Kidney (tissue), 14 donors: ENCODE results near the gene DLGAP3. TPM values are rescaled to one million over a fixed set of nuclear protein-coding genes. Genes with fewer than 3 reads are reported as not detected.

Experiments
- DNase-seq, 5 donors: peaks; one replicate each; pipeline ENCODE4 v3.0.0-alpha.2; 2013 to 2020
- FAIRE-seq: peaks from 2 replicates; lab custom pipeline; 2012; peaks lifted over from hg19 to GRCh38; lab: Jason Lieb, UNC
- H3K27ac ChIP-seq, 2 donors: one replicate each; pipeline ENCODE4 v1.7.0; 2013; ENCODE audit warnings: low read depth in 2 of 2, low read length in 2 of 2, inconsistent platforms in 1 of 2
- H3K27me3 ChIP-seq: one replicate; pipeline ENCODE4 v1.7.1; 2013; ENCODE audit warnings: low read length, inconsistent platforms; ENCODE audit not compliant: control insufficient read depth, insufficient read depth
- H3K36me3 ChIP-seq, 3 donors: one replicate each; pipeline versions ENCODE4 v1.7.0 to v1.7.1; 2013; ENCODE audit warnings: low read length in 3 of 3, control low read depth in 1 of 3, inconsistent platforms in 1 of 3; ENCODE audit not compliant: insufficient read depth in 3 of 3, control insufficient read depth in 2 of 3
- H3K4me1 ChIP-seq, 3 donors: one replicate each; pipeline versions ENCODE4 v1.7.0 to v1.7.1; 2013; ENCODE audit warnings: low read length in 3 of 3, inconsistent platforms in 1 of 3, low read depth in 1 of 3; ENCODE audit not compliant: control insufficient read depth in 2 of 3, insufficient read depth in 2 of 3
- H3K4me3 ChIP-seq, 3 donors: one replicate each; pipeline versions ENCODE4 v1.7.0 to v1.8.1; 2013; ENCODE audit warnings: low read length in 3 of 3, control low read depth in 1 of 3, inconsistent platforms in 1 of 3
- H3K9ac ChIP-seq, 3 donors: one replicate each; pipeline versions ENCODE4 v1.7.0 to v1.7.1; 2013; ENCODE audit warnings: low read length in 3 of 3, control low read depth in 1 of 3, inconsistent platforms in 1 of 3
- H3K9me3 ChIP-seq, 3 donors: one replicate each; pipeline versions ENCODE4 v1.7.0 to v1.7.1; 2013; ENCODE audit warnings: low read length in 3 of 3, control low read depth in 1 of 3, inconsistent platforms in 1 of 3; ENCODE audit not compliant: control insufficient read depth in 2 of 3, insufficient read depth in 1 of 3
- CTCF ChIP-seq: IDR thresholded peaks from 3 replicates; pipeline ENCODE4 v1.5.1; 2012; ENCODE audit warnings: mild to moderate bottlenecking, moderate library complexity, borderline replicate concordance; ENCODE audit not compliant: insufficient read depth; ENCODE audit errors: extremely low read depth
- intact Hi-C: fragments of 100-400 bp; cut with DNase I; formaldehyde crosslinking; loops from one replicate; pipeline ENCODE4 v1.11.1; 2022
- polyA plus RNA-seq: library from polyadenylated mRNA; stranded (reverse); fragments of 350-450 nt; fragmentation: Illumina TruSeq; extraction: RNeasy Lipid Tissue Mini Kit (QIAGEN cat#74804); gene quantifications from one replicate; pipeline ENCODE4 v1.2.3, GENCODE V29; 2014; ENCODE audit warnings: low read depth, low replicate concordance; ENCODE audit not compliant: insufficient read depth
- total RNA-seq: library from RNA; stranded (reverse); fragmentation: NEBNext Ultra II Directional; extraction: Animal tissue kit (Norgen Biotek cat#: 25700); gene quantifications from one replicate; pipeline ENCODE4 v1.2.1, GENCODE V29; 2021
- donor health status: control.
- donor health status: control.
- donor health status: control.
- donor health status: control.
- donor health status: control.
- donor health status: DM: yes; HTN: yes; CAD: no.
- donor health status: Normal renal cell carcinoma (clear cell type).

DLGAP3 gene
- total and polyA plus RNA-seq, 2 donors from 2014 or later: 0.71 to 1.0 TPM

GRCh38 chr1:34918386-34918976 is 11.0 kb downstream of the DLGAP3 start:
- Histone ChIP-seq H3K9me3 (no peaks in the 10 kb centered on the region), H3K27ac (no peak overlapping the region), H3K27me3 (no peaks in the 10 kb centered on the region), H3K4me3 (no peak overlapping the region), H3K36me3 (no peaks in the 10 kb centered on the region), H3K9ac (no peak overlapping the region), H3K4me1 (no peaks in the 10 kb centered on the region)
- DNase-seq (no peak), FAIRE-seq (no peak)
- intact Hi-C loops: no loop called here
- TF ChIP-seq CTCF: no peak

GRCh38 chr1:34917017-34917416 is 12.4 kb downstream of the DLGAP3 start:
- Histone ChIP-seq H3K9me3 (no peaks in the 10 kb centered on the region), H3K27me3 (no peaks in the 10 kb centered on the region), H3K27ac (no peak overlapping the region), H3K4me1 (no peaks in the 10 kb centered on the region), H3K9ac (no peak overlapping the region), H3K4me3 (no peak overlapping the region), H3K36me3 (no peaks in the 10 kb centered on the region)
- FAIRE-seq: no peak
- TF ChIP-seq CTCF: no peak
- no peak for DNase-seq
- intact Hi-C loops: no loop called here

GRCh38 chr1:34916104-34916503 is 13.3 kb downstream of the DLGAP3 start:
- no peaks in the 10 kb centered on the region for H3K27me3 ChIP-seq
- no peak overlapping the region for H3K9ac ChIP-seq
- H3K27ac ChIP-seq: no peak overlapping the region
- DNase-seq (no peak), FAIRE-seq (no peak)
- no peaks in the 10 kb centered on the region for H3K9me3 ChIP-seq
- no peaks in the 10 kb centered on the region for H3K4me1 ChIP-seq
- no peak overlapping the region for H3K4me3 ChIP-seq
- intact Hi-C loops: no loop called here
- TF ChIP-seq CTCF: no peak
- no peaks in the 10 kb centered on the region for H3K36me3 ChIP-seq

GRCh38 chr1:34915521-34915920 is 13.9 kb downstream of the DLGAP3 start:
- no peak for DNase-seq
- Histone ChIP-seq H3K27me3 (no peaks in the 10 kb centered on the region), H3K4me1 (no peaks in the 10 kb centered on the region), H3K27ac (no peak overlapping the region), H3K4me3 (no peak overlapping the region), H3K9ac (no peak overlapping the region), H3K9me3 (no peaks in the 10 kb centered on the region), H3K36me3 (no peaks in the 10 kb centered on the region)
- FAIRE-seq: no peak
- TF ChIP-seq CTCF: no peak
- intact Hi-C loops: no loop called here
